Right cardiac atrium (tissue), 5 donors: ENCODE data around the gene PRDM16. TPM values are rescaled to one million over a fixed set of nuclear protein-coding genes. Genes with fewer than 3 reads are reported as not detected.

Experiments used
- ATAC-seq, 2 donors: fragments of 200-7000 bp; cut with Tn5 transposase; one replicate each; pipeline versions ENCODE4 v1.8.0 to v1.9.1; 2020; ENCODE audit warnings: moderate library complexity in 2 of 2, mild to moderate bottlenecking in 1 of 2
- DNase-seq, 3 donors: peaks; one replicate each; pipeline ENCODE4 v3.0.0-alpha.2; 2020
- H3K27ac ChIP-seq: one replicate; pipeline ENCODE4 v1.5.1; 2013; ENCODE audit warnings: mild to moderate bottlenecking, low read length, control low read depth, moderate library complexity
- H3K27me3 ChIP-seq: one replicate; pipeline ENCODE4 v1.6.1; 2013; ENCODE audit not compliant: control insufficient read depth, insufficient read depth
- H3K4me1 ChIP-seq: one replicate; pipeline ENCODE4 v1.6.1; 2013; ENCODE audit warnings: low read length; ENCODE audit not compliant: control insufficient read depth, insufficient read depth
- H3K4me3 ChIP-seq: one replicate; pipeline ENCODE4 v1.5.1; 2013; ENCODE audit warnings: low read length, control low read depth
- H3K9me3 ChIP-seq: one replicate; pipeline ENCODE4 v1.6.1; 2013; ENCODE audit warnings: low read length; ENCODE audit not compliant: control insufficient read depth
- WGBS: extraction: QIAGEN DNeasy Blood & Tissue Kit; methylation state at CpG from one replicate; pipeline ENCODE4 v1.1.7; 2013; 5-methylcytosine and 5-hydroxymethylcytosine counted together
- intact Hi-C, 4 donors: fragments of 100-400 bp; cut with DNase I; formaldehyde crosslinking; loops; one replicate each; pipeline versions ENCODE4 v1.11.0 to v1.14.0; 2022 to 2023
- polyA plus RNA-seq: library from polyadenylated mRNA; stranded (reverse); fragments of 200-250 nt; gene quantifications from one replicate; pipeline ENCODE4 v1.2.3, GENCODE V29; 2013
- total RNA-seq, 4 donors: library from RNA; stranded (reverse); fragmentation: NEBNext Ultra II Directional; extraction: Animal tissue kit (Norgen Biotek cat#: 25700); gene quantifications; one replicate each; pipeline ENCODE4 v1.2.1, GENCODE V29; 2021
- donor health status: healthy with polysubstance abuse.
- donor health status: DM: no; HTN: yes; CAD: no.
- donor health status: DM: no; HTN: no; CAD: no.
- donor health status: DM: no; HTN: yes; CAD: no; lungs with severe emphysema.
- donor health status: DM: yes; HTN: yes; CAD: no.

Gene PRDM16
- total and polyA plus RNA-seq, 5 donors: 1.1 to 2.9 (median 1.9) TPM

DNA sequence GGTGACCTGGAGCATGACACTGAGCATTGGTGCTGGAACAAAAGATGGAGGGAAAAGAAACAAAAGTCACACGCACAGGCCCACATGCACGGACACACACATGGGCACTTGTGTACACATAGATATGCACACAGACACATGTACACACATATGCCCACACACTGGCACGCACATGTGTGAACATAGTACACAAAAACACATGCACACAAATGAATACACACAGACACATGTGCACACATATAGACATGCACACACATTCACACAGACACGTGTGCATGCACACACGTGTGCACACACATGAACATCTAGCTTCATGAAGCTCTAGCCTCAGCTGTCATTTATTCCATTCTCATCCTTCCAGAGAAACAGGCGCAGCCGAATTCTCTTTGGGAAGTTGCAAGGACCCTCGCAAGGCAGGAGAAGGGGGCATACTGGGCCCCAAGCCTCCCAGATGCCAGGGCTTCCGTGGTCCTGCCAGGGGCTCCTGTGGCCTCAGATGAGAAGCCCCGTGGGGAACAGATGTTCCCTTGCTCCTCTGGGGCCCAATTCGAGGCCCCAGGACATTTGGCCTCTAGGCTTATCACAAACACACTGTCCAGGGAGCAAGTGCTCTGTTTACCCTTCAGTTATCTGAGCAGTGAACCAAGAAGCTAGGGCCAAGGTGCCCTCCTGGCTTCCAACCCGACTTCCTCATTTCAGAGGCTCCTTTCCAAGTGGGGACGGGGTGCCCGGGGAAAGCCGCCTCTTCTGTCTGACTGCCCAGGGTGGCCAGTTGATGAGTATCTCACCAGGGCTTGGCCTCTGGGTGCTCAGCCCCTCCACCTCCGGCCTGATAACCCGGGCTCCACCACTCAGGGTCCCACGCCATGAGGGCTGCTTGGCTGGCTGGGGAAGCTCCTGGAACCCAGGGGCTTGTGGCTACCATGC is 269.1 kb downstream of the PRDM16 start:
- no peaks in the 10 kb centered on the region for H3K4me1 ChIP-seq
- no peaks in the 10 kb centered on the region for H3K27me3 ChIP-seq
- intact Hi-C loops: no loop called here
- no peak for DNase-seq
- WGBS: 74% methylated on average over 18 of the region's 18 CpGs
- no peaks in the 10 kb centered on the region for H3K9me3 ChIP-seq
- ATAC-seq: peak in 1 of 2 donors; percentile 7
- no peak overlapping the region for H3K4me3 ChIP-seq
- no peak overlapping the region for H3K27ac ChIP-seq

DNA sequence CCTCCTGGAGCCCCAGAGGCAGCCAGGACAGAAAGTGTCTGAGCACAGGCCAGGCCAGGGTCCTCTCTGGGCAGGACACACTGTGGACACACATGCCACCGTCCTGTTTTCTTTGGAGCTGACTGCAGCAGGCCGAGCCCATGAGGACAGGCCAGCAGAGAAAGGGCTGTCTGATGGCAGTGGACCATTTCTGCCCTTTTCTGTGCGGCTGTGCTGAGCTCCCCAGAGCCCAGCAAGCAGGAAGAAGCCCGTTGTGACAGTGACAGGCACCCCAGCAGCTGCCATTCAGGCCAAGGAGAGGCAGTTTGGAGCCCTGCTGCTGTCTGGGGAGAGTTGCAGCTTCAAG is 269.7 kb downstream of the PRDM16 start:
- Histone ChIP-seq H3K27me3 (no peaks in the 10 kb centered on the region), H3K27ac (no peak overlapping the region), H3K4me3 (no peak overlapping the region), H3K4me1 (no peaks in the 10 kb centered on the region), H3K9me3 (no peaks in the 10 kb centered on the region)
- DNase-seq (no peak), ATAC-seq (peak in 1 of 2 donors; percentile 8)
- intact Hi-C loops: no loop called here
- WGBS: 57% methylated on average over 4 of the region's 4 CpGs

- Histone ChIP-seq H3K4me1 (no peaks in the 10 kb centered on the region), H3K4me3 (no peak overlapping the region), H3K27me3 (no peaks in the 10 kb centered on the region), H3K9me3 (no peaks in the 10 kb centered on the region), H3K27ac (no peak overlapping the region)
- intact Hi-C loops: no loop called here
- DNase-seq (no peak), ATAC-seq (no peak)
- 94% methylated on average over 12 of the region's 12 CpGs for WGBS
These were observed 270.9 kb downstream of the PRDM16 start for GRCh38 chr1:3339856-3340255.

DNA sequence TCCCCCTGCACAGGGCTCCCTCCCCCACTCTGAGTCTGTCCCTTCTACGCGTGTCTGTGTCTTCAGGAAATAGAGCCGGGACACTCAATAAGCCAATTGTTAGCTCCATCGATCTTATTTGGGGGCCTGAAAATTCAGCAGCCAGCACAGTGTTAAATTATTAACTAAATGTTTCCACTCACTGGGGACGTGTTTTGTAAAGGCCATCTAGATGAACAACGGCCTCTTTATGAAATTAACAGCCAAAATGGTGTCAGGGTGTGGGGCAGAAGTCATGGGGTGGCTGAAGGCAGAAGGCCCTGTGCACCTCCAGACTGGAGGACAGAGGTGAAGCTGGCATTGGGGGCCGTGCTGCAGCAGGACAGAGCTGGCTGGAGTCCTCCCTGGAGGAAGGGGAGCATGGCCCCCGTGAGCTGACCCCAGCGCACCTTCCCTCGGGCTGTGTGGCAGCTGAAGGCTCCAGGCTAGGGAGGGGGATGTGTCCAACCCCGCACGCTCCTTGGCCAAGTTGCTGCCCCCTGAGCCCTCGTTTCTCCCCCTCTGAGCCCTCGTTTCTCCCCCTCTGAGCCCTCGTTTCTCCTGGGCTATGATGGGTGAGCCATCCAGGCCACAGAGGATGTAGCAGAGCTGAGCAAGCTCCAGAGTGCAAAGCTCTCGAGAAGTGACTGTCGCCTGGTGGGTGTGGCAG is 271.7 kb downstream of the PRDM16 start:
- WGBS: 76% methylated on average over 17 of the region's 17 CpGs
- Histone ChIP-seq H3K27me3 (no peaks in the 10 kb centered on the region), H3K4me3 (no peak overlapping the region), H3K4me1 (no peaks in the 10 kb centered on the region), H3K27ac (no peak overlapping the region), H3K9me3 (no peaks in the 10 kb centered on the region)
- intact Hi-C loops: no loop called here
- ATAC-seq (no peak), DNase-seq (peak in 1 of 3 donors; percentile 24)

- intact Hi-C loops: no loop called here
These were observed 272.4 kb downstream of the PRDM16 start for GRCh38 chr1:3341236-3341994.

GRCh38 chr1:3342960-3343359 is 274.0 kb downstream of the PRDM16 start:
- Histone ChIP-seq H3K27me3 (no peaks in the 10 kb centered on the region), H3K27ac (no peak overlapping the region), H3K4me1 (peaks cover under 1% of the 10 kb centered on the region), H3K4me3 (no peak overlapping the region), H3K9me3 (no peaks in the 10 kb centered on the region)
- ATAC-seq: no peak
- no peak for DNase-seq
- intact Hi-C loops: no loop called here
- 83% methylated on average over 5 of the region's 5 CpGs for WGBS

More at GRCh38 chr1:3341236-3341994, 272.4 kb downstream of the PRDM16 start:
- ATAC-seq (peak in 1 of 2 donors; percentile 8), DNase-seq (peak in 1 of 3 donors; percentile 42)
- no peaks in the 10 kb centered on the region for H3K27me3 ChIP-seq
- no peak overlapping the region for H3K4me3 ChIP-seq
- no peaks in the 10 kb centered on the region for H3K9me3 ChIP-seq
- WGBS: 92% methylated on average over 26 of the region's 26 CpGs
- no peak overlapping the region for H3K27ac ChIP-seq
- no peaks in the 10 kb centered on the region for H3K4me1 ChIP-seq

GRCh38 chr1:3344395-3344794 is 275.4 kb downstream of the PRDM16 start:
- DNase-seq (no peak), ATAC-seq (no peak)
- peaks cover 5% of the 10 kb centered on the region for H3K4me1 ChIP-seq
- H3K9me3 ChIP-seq: no peaks in the 10 kb centered on the region
- no peak overlapping the region for H3K27ac ChIP-seq
- H3K4me3 ChIP-seq: no peak overlapping the region
- intact Hi-C loops: no loop called here
- H3K27me3 ChIP-seq: no peaks in the 10 kb centered on the region

DNA sequence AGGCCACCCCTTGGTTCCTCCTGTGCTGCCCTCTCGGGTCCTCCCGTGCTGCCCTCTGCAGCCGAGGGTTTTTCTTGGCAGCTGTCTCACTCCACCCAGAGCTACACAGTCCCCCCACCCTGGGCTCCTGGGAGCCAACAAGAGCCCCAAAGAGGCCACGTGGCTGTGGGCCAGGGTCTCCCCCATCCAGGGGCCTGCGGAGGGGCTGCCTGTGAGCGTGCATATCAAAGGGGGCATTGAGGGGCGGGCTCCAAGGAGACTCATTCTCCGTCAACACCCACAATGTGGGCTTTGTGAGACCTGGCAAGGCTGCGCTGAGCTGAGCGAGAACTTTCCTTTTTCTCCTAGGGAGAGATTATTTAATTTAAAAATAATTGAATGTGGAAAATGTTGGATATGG is 276.8 kb downstream of the PRDM16 start:
- no peak overlapping the region for H3K27ac ChIP-seq
- intact Hi-C loops: no loop called here
- H3K4me1 ChIP-seq: peaks cover 10% of the 10 kb centered on the region
- no peaks in the 10 kb centered on the region for H3K9me3 ChIP-seq
- H3K4me3 ChIP-seq: no peak overlapping the region
- H3K27me3 ChIP-seq: no peaks in the 10 kb centered on the region
- ATAC-seq: no peak
- DNase-seq: no peak
- 59% methylated on average over 10 of the region's 10 CpGs for WGBS

- no peak overlapping the region for H3K27ac ChIP-seq
These were observed 277.5 kb downstream of the PRDM16 start for GRCh38 chr1:3346478-3346877.

DNA sequence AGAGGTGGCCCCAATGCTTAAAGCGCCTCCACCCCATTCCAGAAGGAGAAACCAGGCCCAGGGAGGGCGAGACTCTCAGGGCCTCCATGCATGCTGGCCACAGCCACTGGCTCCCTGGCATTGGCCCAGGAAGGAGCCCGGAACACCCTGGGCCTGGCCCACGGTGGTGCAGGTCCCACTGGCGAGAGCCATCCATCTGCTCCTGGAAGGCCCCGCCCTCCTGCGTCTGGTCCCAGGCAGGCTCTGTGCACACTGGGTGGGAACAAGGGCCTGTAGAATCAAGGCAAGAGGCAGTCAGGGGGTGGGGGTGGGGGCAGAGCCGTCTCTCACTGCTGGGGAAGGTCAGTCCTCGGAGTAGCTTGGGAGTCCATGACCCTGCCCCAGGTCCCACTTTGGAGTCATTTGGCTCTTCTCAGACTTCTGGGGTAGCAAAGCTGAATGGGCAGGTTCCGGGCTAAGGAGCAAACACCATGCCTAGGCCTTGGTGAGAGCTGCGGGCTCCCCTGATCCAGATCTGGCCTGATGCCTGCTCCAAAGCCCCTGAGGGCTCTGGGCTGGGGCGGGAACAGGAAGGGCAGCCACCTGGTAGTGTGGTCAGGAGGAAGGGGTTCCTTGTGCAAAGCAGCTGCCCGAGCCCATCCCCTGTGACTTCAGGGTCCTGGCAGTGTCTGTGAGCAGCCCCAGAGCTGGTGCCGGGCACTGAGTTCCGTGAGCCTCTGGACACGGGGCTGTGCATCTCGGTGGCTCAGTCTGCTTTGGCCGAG is 278.4 kb downstream of the PRDM16 start:
- WGBS: 75% methylated on average over 18 of the region's 18 CpGs
- ATAC-seq (no peak), DNase-seq (peak in 1 of 3 donors; percentile 62)
- Histone ChIP-seq H3K27me3 (no peaks in the 10 kb centered on the region), H3K9me3 (no peaks in the 10 kb centered on the region), H3K4me1 (peaks cover 10% of the 10 kb centered on the region), H3K4me3 (no peak overlapping the region), H3K27ac (peak overlapping the region; percentile 51)
- intact Hi-C loops: no loop called here

More at GRCh38 chr1:3346478-3346877, 277.5 kb downstream of the PRDM16 start:
- intact Hi-C loops: no loop called here
- DNase-seq (no peak), ATAC-seq (no peak)
- Histone ChIP-seq H3K27me3 (no peaks in the 10 kb centered on the region), H3K9me3 (no peaks in the 10 kb centered on the region), H3K4me1 (peaks cover 10% of the 10 kb centered on the region), H3K4me3 (no peak overlapping the region)
- WGBS: 89% methylated on average over 13 of the region's 13 CpGs
